Panc1 (cell line): ENCODE measurements around the gene DPPA5. TPM values are rescaled to one million over a fixed set of nuclear protein-coding genes. Genes with fewer than 3 reads are reported as not detected.

Source experiments
- ATAC-seq: fragments of 200-7000 bp; cut with Tn5 transposase; 2 replicates; pipeline ENCODE4 v1.9.1; 2020; ENCODE audit warnings: mild to moderate bottlenecking, moderate library complexity
- BruUV-seq: library from RNA; stranded (reverse); fragments of 400-500 nt; replicated peaks from 2 replicates; lab custom pipeline; 2021; lab: Mats Ljungman, UMichigan
- CTCF ChIA-PET: fragments of 300-600 bp; sonication (Branson Sonifier 250); formaldehyde crosslinking; loops from one replicate; lab custom pipeline; 2022; ENCODE audit warnings: antibody characterized with exemption; lab: Charles Lee
- POLR2A ChIA-PET: fragments of 300-600 bp; sonication (Branson Sonifier 250); formaldehyde crosslinking; loops from one replicate; lab custom pipeline; 2022; ENCODE audit warnings: antibody characterized with exemption; lab: Charles Lee
- DNase-seq: peaks from one replicate; pipeline ENCODE4 v3.0.0-alpha.2; 2010; ENCODE audit warnings: low read depth, low spot score
- H3K27ac ChIP-seq: 2 replicates; pipeline ENCODE4 v1.5.1; 2011; ENCODE audit warnings: mild to moderate bottlenecking, low read length, inconsistent platforms
- H3K27me3 ChIP-seq: fragments of 200-500 bp; sonication (Bioruptor generic); 2 replicates; pipeline ENCODE4 v1.6.0; 2014; ENCODE audit warnings: low read length, inconsistent platforms; ENCODE audit not compliant: control insufficient read depth, insufficient read depth
- H3K36me3 ChIP-seq: fragments of 200-500 bp; sonication (Bioruptor generic); 2 replicates; pipeline ENCODE4 v1.5.1; 2014; ENCODE audit warnings: inconsistent platforms, mild to moderate bottlenecking, low read length, moderate library complexity; ENCODE audit not compliant: control insufficient read depth, insufficient read depth
- H3K4me1 ChIP-seq: 2 replicates; pipeline ENCODE4 v1.5.1; 2011; ENCODE audit warnings: inconsistent platforms, mild to moderate bottlenecking, low read length, moderate library complexity; ENCODE audit not compliant: control insufficient read depth, insufficient read depth
- H3K4me3 ChIP-seq, 2 experiments: 2 replicates each; pipeline ENCODE4 v1.5.1; 2011 to 2012; ENCODE audit warnings: low read depth in 2 of 2, low read length in 2 of 2, mild to moderate bottlenecking in 2 of 2, inconsistent platforms in 1 of 2, moderate library complexity in 1 of 2
- H3K9me3 ChIP-seq: fragments of 200-500 bp; sonication (Bioruptor generic); 2 replicates; pipeline ENCODE4 v1.5.1; 2014; ENCODE audit warnings: low read depth, mild to moderate bottlenecking, inconsistent platforms, low read length, moderate library complexity; ENCODE audit not compliant: control insufficient read depth, insufficient read depth
- CTCF ChIP-seq: fragments of 450-650 bp; IDR thresholded peaks from 2 replicates; pipeline ENCODE4 v1.5.1; 2017; ENCODE audit warnings: mild to moderate bottlenecking
- POLR2AphosphoS5 ChIP-seq: IDR thresholded peaks from 2 replicates; pipeline ENCODE4 v1.6.1; 2012; ENCODE audit warnings: mild to moderate bottlenecking, low read depth, low read length, moderate library complexity
- REST ChIP-seq, 2 experiments: IDR thresholded peaks; 2 replicates each; pipeline ENCODE4 v1.6.1; 2011 to 2012; ENCODE audit warnings: low read depth in 2 of 2, control low read depth in 1 of 2, low read length in 1 of 2, mild to moderate bottlenecking in 1 of 2, moderate library complexity in 1 of 2; ENCODE audit not compliant: insufficient read depth in 1 of 2
- SIN3A ChIP-seq: IDR thresholded peaks from 2 replicates; pipeline ENCODE4 v1.6.1; 2012; ENCODE audit warnings: low read depth, mild to moderate bottlenecking, low read length, moderate library complexity, borderline replicate concordance; ENCODE audit not compliant: insufficient read depth
- TCF7L2 ChIP-seq: IDR thresholded peaks from 2 replicates; pipeline ENCODE4 v1.6.1; 2011; ENCODE audit warnings: mild to moderate bottlenecking, low read depth, low read length, inconsistent platforms
- in situ Hi-C: cut with HindIII; loops from 2 replicates; pipeline ENCODE4 v1.10.0; 2016; ENCODE audit warnings: low sequenced_read_pairs, low pct_unique_long_range_greater_than_20kb
- intact Hi-C: fragments of 100-400 bp; cut with micrococcal nuclease; formaldehyde crosslinking; loops from one replicate; pipeline ENCODE4 v1.10.0; 2022; ENCODE audit not compliant: unreplicated experiment
- total RNA-seq: library from RNA; stranded (reverse); gene quantifications from one replicate; pipeline ENCODE4 v1.2.1, GENCODE V29; 2021; ENCODE audit not compliant: unreplicated experiment

The DPPA5 gene
- total RNA-seq, 1 experiment from 2014 or later: not detected

- Histone ChIP-seq H3K4me1 (no peaks in the 10 kb centered on the region), H3K9me3 (no peaks in the 10 kb centered on the region), H3K4me3 (no peak overlapping the region), H3K36me3 (no peaks in the 10 kb centered on the region), H3K27me3 (no peaks in the 10 kb centered on the region), H3K27ac (no peak overlapping the region)
- POLR2A ChIA-PET: no interaction called here
- DNase-seq: no peak
- in situ Hi-C loops (no loop called here), intact Hi-C loops (no loop called here)
- ATAC-seq: no peak
- CTCF ChIA-PET: interaction anchor here (0.7 kb wide), 1 partner anchor 17 kb away, joined by 11 read pairs; no protein-coding TSS in a partner anchor
- BruUV-seq: no TSS peak
- no peak for TF ChIP-seq SIN3A
These were observed 10.5 kb upstream of the DPPA5 start for GRCh38 chr6:73364549-73364948.

DNA sequence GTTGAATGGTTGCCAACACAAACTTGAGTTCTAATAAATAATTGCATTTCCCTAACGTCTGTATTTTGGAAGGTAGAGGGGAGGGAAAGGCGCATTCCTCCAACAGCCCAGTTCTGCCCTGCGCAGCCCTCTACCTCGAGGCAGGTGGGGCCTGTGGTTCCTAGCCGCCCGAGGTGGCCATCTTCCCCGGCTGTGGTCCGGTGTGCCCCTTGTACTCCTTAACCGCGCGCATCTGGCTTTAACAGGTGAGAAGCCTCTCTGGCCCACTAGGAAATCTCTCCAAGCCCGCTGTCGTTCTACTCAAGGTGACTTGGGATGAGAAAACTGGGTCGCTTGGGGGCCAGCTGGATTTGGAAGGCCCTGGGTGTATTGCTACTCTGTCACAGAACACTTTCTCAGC is 10.0 kb upstream of the DPPA5 start:
- no peak for ATAC-seq
- in situ Hi-C loops (no loop called here), intact Hi-C loops (no loop called here)
- no TSS peak for BruUV-seq
- H3K4me1 ChIP-seq: no peaks in the 10 kb centered on the region
- no peaks in the 10 kb centered on the region for H3K27me3 ChIP-seq
- no peak overlapping the region for H3K27ac ChIP-seq
- TF ChIP-seq REST (IDR thresholded peaks at IDR 0.05; ENCODE audit: insufficient read depth in 1 of 2, low read depth in 2 of 2, low read length in 1 of 2) (no peak), SIN3A (no peak), CTCF (no peak), POLR2AphosphoS5 (no peak), TCF7L2 (no peak)
- H3K36me3 ChIP-seq: no peaks in the 10 kb centered on the region
- POLR2A ChIA-PET: no interaction called here
- DNase-seq: no peak
- H3K9me3 ChIP-seq: no peaks in the 10 kb centered on the region
- no peak overlapping the region for H3K4me3 ChIP-seq
- CTCF ChIA-PET: interaction anchor here (0.7 kb wide), 1 partner anchor 16 kb away, joined by 11 read pairs; no protein-coding TSS in a partner anchor

- DNase-seq (no peak), ATAC-seq (no peak)
- intact Hi-C loops (no loop called here), in situ Hi-C loops (no loop called here)
- no peaks in the 10 kb centered on the region for H3K4me1 ChIP-seq
- H3K27me3 ChIP-seq: no peaks in the 10 kb centered on the region
- TF ChIP-seq REST (IDR thresholded peaks at IDR 0.05; ENCODE audit: insufficient read depth in 1 of 2, low read depth in 2 of 2, low read length in 1 of 2) (no peak), TCF7L2 (no peak), CTCF (no peak)
- POLR2A ChIA-PET: no interaction called here
- no TSS peak for BruUV-seq
- no peak overlapping the region for H3K4me3 ChIP-seq
- H3K9me3 ChIP-seq: no peaks in the 10 kb centered on the region
- no peak overlapping the region for H3K27ac ChIP-seq
- no peaks in the 10 kb centered on the region for H3K36me3 ChIP-seq
- CTCF ChIA-PET: no interaction called here
These were observed 9.4 kb upstream of the DPPA5 start for GRCh38 chr6:73363537-73363875.
